MV-4-11 (cell line): ENCODE data around the gene EYS.

Experiments
- DNase-seq: peaks from one replicate; lab custom pipeline; 2025; lab: John Stamatoyannopoulos, UW

The EYS gene

GRCh38 chr6:65221153-65221552 is 485.9 kb downstream of the EYS start:
- no peak for DNase-seq

GRCh38 chr6:65202738-65203137 is 504.3 kb downstream of the EYS start:
- no peak for DNase-seq

- DNase-seq: no peak
Observed at GRCh38 chr6:65199683-65200082, 507.3 kb downstream of the EYS start.

- no peak for DNase-seq
Observed at GRCh38 chr6:65199121-65199520, 507.9 kb downstream of the EYS start.

GRCh38 chr6:65191471-65191870 is 515.6 kb downstream of the EYS start:
- DNase-seq: no peak

- DNase-seq: no peak
Observed at GRCh38 chr6:65189236-65189881, 517.7 kb downstream of the EYS start.

GRCh38 chr6:65186826-65187225 is 520.2 kb downstream of the EYS start:
- DNase-seq: no peak

- no peak for DNase-seq
Observed at GRCh38 chr6:65182681-65183080, 524.3 kb downstream of the EYS start.

GRCh38 chr6:65170273-65170672 is 536.8 kb downstream of the EYS start:
- DNase-seq: no peak

GRCh38 chr6:65161661-65162060 is 545.4 kb downstream of the EYS start:
- DNase-seq: no peak

GRCh38 chr6:65157025-65157424 is 550.0 kb downstream of the EYS start:
- DNase-seq: no peak

- no peak for DNase-seq
Observed at GRCh38 chr6:65155083-65155482, 551.9 kb downstream of the EYS start.

GRCh38 chr6:65149841-65150240 is 557.2 kb downstream of the EYS start:
- no peak for DNase-seq

GRCh38 chr6:65148839-65149238 is 558.2 kb downstream of the EYS start:
- no peak for DNase-seq

GRCh38 chr6:65135567-65135966 is 571.5 kb downstream of the EYS start:
- DNase-seq: no peak

GRCh38 chr6:65126667-65127066 is 580.4 kb downstream of the EYS start:
- no peak for DNase-seq

GRCh38 chr6:65123521-65123920 is 583.5 kb downstream of the EYS start:
- peak; percentile 23 for DNase-seq

- no peak for DNase-seq
Observed at GRCh38 chr6:65117817-65118409, 589.1 kb downstream of the EYS start.

GRCh38 chr6:65116326-65116725 is 590.7 kb downstream of the EYS start:
- DNase-seq: no peak

- DNase-seq: no peak
Observed at GRCh38 chr6:65113581-65113980, 593.4 kb downstream of the EYS start.

- DNase-seq: no peak
Observed at GRCh38 chr6:65112435-65112834, 594.6 kb downstream of the EYS start.

- DNase-seq: no peak
Observed at GRCh38 chr6:65110031-65110430, 597.0 kb downstream of the EYS start.

GRCh38 chr6:65098349-65098748 is 608.7 kb downstream of the EYS start:
- no peak for DNase-seq

GRCh38 chr6:65091561-65091960 is 615.5 kb downstream of the EYS start:
- no peak for DNase-seq
